Middle frontal gyrus (tissue), 1 donor: ENCODE data around the gene RPP25.
A peak's percentile ranks its signal among the peaks of the same experiment; 100 is the strongest.

Experiments used
- DNase-seq: peaks from one replicate; pipeline ENCODE4 v3.0.0-alpha.2; 2015; ENCODE audit warnings: low spot score; ENCODE audit errors: extremely low spot score

The RPP25 gene

GRCh38 chr15:74956648-74957475 lies at the start of gene RPP25:
RPP25 (minus strand) TSS chr15:74956772; CDS start chr15:74956583, 189 bp downstream.
- peak; percentile 18 for DNase-seq

GRCh38 chr15:75002398-75002797 lies 45.8 kb upstream of the RPP25 start:
- DNase-seq = no peak

GRCh38 chr15:75001310-75001709 lies 44.7 kb upstream of the RPP25 start:
- no peak for DNase-seq

- no peak for DNase-seq
Observed at GRCh38 chr15:74997543-74997942, 41.0 kb upstream of the RPP25 start.

GRCh38 chr15:74997141-74997540 lies 40.6 kb upstream of the RPP25 start:
- DNase-seq = no peak

- DNase-seq = no peak
Observed at GRCh38 chr15:74995779-74996765, 39.5 kb upstream of the RPP25 start.

- DNase-seq = peak; percentile 89
Observed at GRCh38 chr15:74995182-74995778, 38.7 kb upstream of the RPP25 start, which contains the start of gene SCAMP5. SCAMP5 (plus strand) TSS chr15:74995563; CDS start chr15:75011840, 16,277 bp downstream.

- no peak for DNase-seq
Observed at GRCh38 chr15:74994685-74995084, 38.1 kb upstream of the RPP25 start.

- no peak for DNase-seq
Observed at GRCh38 chr15:74994236-74994635, 37.7 kb upstream of the RPP25 start.

GRCh38 chr15:74992619-74993018 lies 36.0 kb upstream of the RPP25 start:
- DNase-seq = no peak

- DNase-seq = no peak
Observed at GRCh38 chr15:74989527-74989926, 33.0 kb upstream of the RPP25 start.

GRCh38 chr15:74988007-74988800 lies 31.6 kb upstream of the RPP25 start:
- DNase-seq = no peak

- DNase-seq = no peak
Observed at GRCh38 chr15:74983725-74984231, 27.2 kb upstream of the RPP25 start.

GRCh38 chr15:74982183-74982582 lies 25.6 kb upstream of the RPP25 start:
- DNase-seq = no peak

- no peak for DNase-seq
Observed at GRCh38 chr15:74978503-74978902, 21.9 kb upstream of the RPP25 start.

GRCh38 chr15:74978077-74978476 lies 21.5 kb upstream of the RPP25 start:
- no peak for DNase-seq

GRCh38 chr15:74977599-74977998 lies 21.0 kb upstream of the RPP25 start:
- DNase-seq = no peak

GRCh38 chr15:74976159-74976558 lies 19.6 kb upstream of the RPP25 start:
- DNase-seq = no peak

- DNase-seq = no peak
Observed at GRCh38 chr15:74967670-74968069, 11.1 kb upstream of the RPP25 start.

- DNase-seq = no peak
Observed at GRCh38 chr15:74964794-74965193, 8.2 kb upstream of the RPP25 start.

- DNase-seq = no peak
Observed at GRCh38 chr15:74963213-74963612, 6.6 kb upstream of the RPP25 start.
